Measurements from ENCODE around the gene DLG2.

GRCh38 chr11:83545494-83546260 is 2081.5 kb downstream of the DLG2 start:
- TF ChIP-seq CTCF (IDR thresholded peaks at IDR 0.05) (no peak), POLR2A (IDR thresholded peaks at IDR 0.05) (no peak)
